T-cell (primary cell): Measurements from ENCODE around the gene CD58. TPM values are rescaled to one million over a fixed set of nuclear protein-coding genes. Genes with fewer than 3 reads are reported as not detected.
"Not testable (repeated sequence)": the region's sequence is repeated elsewhere in the genome, so short reads cannot be mapped to it uniquely, and the experiment has no call there.

ENCODE experiments used
- ATAC-seq, 4 experiments: fragments of 200-7000 bp in 3 of 4; fragments of 150-1000 bp in 1 of 4; cut with Tn5 transposase; replicated peaks in 1 of 4; 1 replicate in 3 of 4; 2 replicates in 1 of 4; pipeline ENCODE4 v1.10.0; 2021; ENCODE audit warnings: moderate library complexity in 3 of 4, mild to moderate bottlenecking in 2 of 4, moderate number of reproducible peaks in 1 of 4
- CTCF ChIA-PET, 2 donors: fragments of 300-600 bp; sonication (Branson Sonifier 250); formaldehyde crosslinking; loops; one replicate each; lab custom pipeline; 2022; ENCODE audit warnings: antibody characterized with exemption in 2 of 2; lab: Charles Lee
- POLR2A ChIA-PET, 2 donors: fragments of 300-600 bp; sonication (Branson Sonifier 250); formaldehyde crosslinking; loops; one replicate each; lab custom pipeline; 2022; ENCODE audit warnings: antibody characterized with exemption in 2 of 2; lab: Charles Lee
- DNase-seq, 35 experiments: peaks; one replicate each; pipeline versions ENCODE4 v3.0.0 to v3.0.0-alpha.2; 2013 to 2023
- H3K27ac ChIP-seq: one replicate; pipeline ENCODE4 v1.5.1; 2013; ENCODE audit warnings: low read length
- H3K27me3 ChIP-seq, 2 experiments: replicated peaks in 1 of 2; 1 replicate in 1 of 2; 2 replicates in 1 of 2; pipeline versions ENCODE4 v1.6.1 to v1.7.0; 2013; ENCODE audit warnings: low read length in 1 of 2, mixed read lengths in 1 of 2; ENCODE audit not compliant: control insufficient read depth in 2 of 2, insufficient read depth in 2 of 2; ENCODE audit errors: extremely low read depth in 1 of 2
- H3K36me3 ChIP-seq, 2 donors: 1 replicate in 1 of 2; 2 replicates in 1 of 2; pipeline versions ENCODE4 v1.6.1 to v1.7.0; 2013; ENCODE audit warnings: low read length in 1 of 2; ENCODE audit not compliant: control insufficient read depth in 2 of 2, insufficient read depth in 1 of 2; ENCODE audit errors: extremely low read depth in 1 of 2
- H3K4me1 ChIP-seq, 2 experiments: 1 replicate in 1 of 2; 2 replicates in 1 of 2; pipeline versions ENCODE4 v1.6.1 to v1.7.0; 2013; ENCODE audit warnings: low read length in 2 of 2, mixed read lengths in 1 of 2; ENCODE audit not compliant: insufficient read depth in 2 of 2, control insufficient read depth in 1 of 2; ENCODE audit errors: extremely low read depth in 1 of 2
- H3K4me3 ChIP-seq, 2 donors: 1 replicate in 1 of 2; 2 replicates in 1 of 2; pipeline versions ENCODE4 v1.5.1 to v1.7.0; 2013; ENCODE audit warnings: mild to moderate bottlenecking in 2 of 2, low read length in 1 of 2, moderate library complexity in 1 of 2; ENCODE audit not compliant: control insufficient read depth in 1 of 2; ENCODE audit errors: extremely low read depth in 1 of 2
- H3K9me3 ChIP-seq: 2 replicates; pipeline ENCODE4 v1.7.0; 2013
- H3K27ac Mint-ChIP-seq, 2 donors: one replicate each; pipeline ENCODE4 v1.8.0; 2020 to 2021; ENCODE audit warnings: mild to moderate bottlenecking in 2 of 2, mixed read lengths in 2 of 2
- H3K27me3 Mint-ChIP-seq, 2 donors: one replicate each; pipeline ENCODE4 v1.8.0; 2021 to 2022; ENCODE audit warnings: mixed read lengths in 2 of 2
- H3K36me3 Mint-ChIP-seq: one replicate; pipeline ENCODE4 v1.8.0; 2021; ENCODE audit warnings: mixed read lengths
- H3K4me1 Mint-ChIP-seq, 3 donors: one replicate each; pipeline ENCODE4 v1.8.0; 2020 to 2022; ENCODE audit warnings: mixed read lengths in 3 of 3, mild to moderate bottlenecking in 1 of 3
- H3K4me3 Mint-ChIP-seq, 3 donors: one replicate each; pipeline ENCODE4 v1.8.0; 2020 to 2022; ENCODE audit warnings: mild to moderate bottlenecking in 3 of 3, mixed read lengths in 3 of 3, moderate library complexity in 3 of 3
- H3K9me3 Mint-ChIP-seq, 3 donors: one replicate each; pipeline ENCODE4 v1.8.0; 2020 to 2022; ENCODE audit warnings: mixed read lengths in 3 of 3
- WGBS: methylation state at CpG from one replicate; pipeline ENCODE4 v1.1.5; 2013; ENCODE audit warnings: missing lambda C conversion rate; ENCODE audit not compliant: insufficient coverage; 5-methylcytosine and 5-hydroxymethylcytosine counted together
- total RNA-seq, 35 experiments: library from RNA in 6 of 35; stranded (reverse) in 6 of 35; fragments of 120-200 nt in 1 of 35; gene quantifications; one replicate each; pipeline versions ENCODE4 v1.2.1 to v1.2.4 and lab custom pipeline; 2013 to 2026

The CD58 gene
- total RNA-seq, 5 donors from 2014 or later (not counting 1 experiment from before 2014, with no cell fraction given): 8.9 to 20.5 (median 16.9) TPM

GRCh38 chr1:116599369-116599768, 28.5 kb upstream of the CD58 start:
- H3K27me3 ChIP-seq, H3K4me3 ChIP-seq, H3K27me3 Mint-ChIP-seq, ATAC-seq, H3K9me3 Mint-ChIP-seq, DNase-seq, H3K27ac ChIP-seq, H3K9me3 ChIP-seq, CTCF ChIA-PET, H3K27ac Mint-ChIP-seq, H3K36me3 ChIP-seq, H3K4me3 Mint-ChIP-seq, H3K4me1 ChIP-seq, H3K36me3 Mint-ChIP-seq: not testable (repeated sequence)
- WGBS: no CpG with 5 or more reads among the region's 2 CpGs
- peaks cover 8 to 12% (median 9%) of the 10 kb centered on the region in 3 donors for H3K4me1 Mint-ChIP-seq
- POLR2A ChIA-PET: interaction anchor here in 1 of 2 donors (0.5 kb wide), 1 partner anchor 30 kb away, joined by 3 read pairs; no protein-coding TSS in a partner anchor

- H3K27ac ChIP-seq, CTCF ChIA-PET, H3K36me3 ChIP-seq, DNase-seq, H3K9me3 Mint-ChIP-seq, POLR2A ChIA-PET, H3K9me3 ChIP-seq, H3K27ac Mint-ChIP-seq, H3K36me3 Mint-ChIP-seq, H3K27me3 Mint-ChIP-seq, ATAC-seq, H3K4me3 Mint-ChIP-seq, H3K27me3 ChIP-seq, H3K4me3 ChIP-seq, H3K4me1 ChIP-seq: not testable (repeated sequence)
- peaks cover 8 to 12% (median 9%) of the 10 kb centered on the region in 3 donors for H3K4me1 Mint-ChIP-seq
- 47% methylated on average over 5 of the region's 11 CpGs for WGBS
These were observed 27.7 kb upstream of the CD58 start for GRCh38 chr1:116598420-116599036.

- H3K27ac Mint-ChIP-seq, POLR2A ChIA-PET, H3K9me3 Mint-ChIP-seq, H3K36me3 Mint-ChIP-seq, H3K9me3 ChIP-seq, H3K4me3 ChIP-seq, H3K27me3 ChIP-seq, H3K27ac ChIP-seq, CTCF ChIA-PET, H3K36me3 ChIP-seq, H3K4me1 ChIP-seq, DNase-seq, ATAC-seq, H3K27me3 Mint-ChIP-seq, H3K4me3 Mint-ChIP-seq: not testable (repeated sequence)
- peaks cover 8 to 12% (median 9%) of the 10 kb centered on the region in 3 donors for H3K4me1 Mint-ChIP-seq
- no CpG with 5 or more reads among the region's 2 CpGs for WGBS
These were observed 26.6 kb upstream of the CD58 start for GRCh38 chr1:116597388-116597787.

GRCh38 chr1:116596742-116597307, 26.0 kb upstream of the CD58 start:
- ATAC-seq, H3K27ac Mint-ChIP-seq, H3K36me3 Mint-ChIP-seq, POLR2A ChIA-PET, H3K27me3 ChIP-seq, DNase-seq, H3K9me3 Mint-ChIP-seq, H3K4me1 ChIP-seq, H3K27ac ChIP-seq, H3K9me3 ChIP-seq, H3K36me3 ChIP-seq, H3K4me3 ChIP-seq, H3K4me3 Mint-ChIP-seq, H3K27me3 Mint-ChIP-seq: not testable (repeated sequence)
- WGBS: no CpG with 5 or more reads among the region's 5 CpGs
- peaks cover 8 to 12% (median 9%) of the 10 kb centered on the region in 3 donors for H3K4me1 Mint-ChIP-seq
- CTCF ChIA-PET: interaction anchor here in 1 of 2 donors (1.8 to 2.2 kb wide), 2 partner anchors 22 to 458 kb away, joined by 11 read pairs; no protein-coding TSS in a partner anchor

GRCh38 chr1:116595946-116596741, 25.3 kb upstream of the CD58 start:
- WGBS: 23% methylated on average over 3 of the region's 8 CpGs

GRCh38 chr1:116595065-116595840, 24.4 kb upstream of the CD58 start:
- DNase-seq, ATAC-seq, H3K27me3 ChIP-seq, H3K4me1 ChIP-seq, H3K36me3 ChIP-seq, H3K27ac Mint-ChIP-seq, H3K27me3 Mint-ChIP-seq, POLR2A ChIA-PET, H3K36me3 Mint-ChIP-seq, H3K4me3 ChIP-seq, H3K9me3 ChIP-seq, H3K27ac ChIP-seq, H3K9me3 Mint-ChIP-seq: not testable (repeated sequence)
- H3K4me1 Mint-ChIP-seq: peaks cover 8 to 12% (median 9%) of the 10 kb centered on the region in 3 donors
- CTCF ChIA-PET: interaction anchor here (0.6 to 2.2 kb wide), 6 partner anchors 21 to 940 kb away, joined by 3 to 11 read pairs (median 4); partner anchors contain the start of gene IGSF3 (in 1 of the 2)
- WGBS: no CpG with 5 or more reads among the region's 4 CpGs
- H3K4me3 Mint-ChIP-seq: peak overlapping the region in 1 of 3 donors; percentile 35

More at GRCh38 chr1:116595946-116596741, 25.3 kb upstream of the CD58 start:
- H3K9me3 Mint-ChIP-seq, H3K27ac ChIP-seq, H3K27me3 ChIP-seq, H3K27me3 Mint-ChIP-seq, H3K36me3 ChIP-seq, H3K36me3 Mint-ChIP-seq, POLR2A ChIA-PET, H3K27ac Mint-ChIP-seq, H3K4me1 ChIP-seq, H3K9me3 ChIP-seq: not testable (repeated sequence)
- CTCF ChIA-PET: interaction anchor here (0.6 to 2.2 kb wide), 4 partner anchors 22 to 939 kb away, joined by 3 to 11 read pairs (median 8); no protein-coding TSS in a partner anchor
- DNase-seq: peak in 24 of 35 experiments; percentile 6 to 57 (median 28)
- peak overlapping the region in 1 of 2 donors; percentile 25 for H3K4me3 ChIP-seq
- Mint-ChIP-seq H3K4me3 (peak overlapping the region; percentile 35 to 53 (median 35)), H3K4me1 (peaks cover 8 to 12% (median 9%) of the 10 kb centered on the region in 3 donors)
- peak; percentile 72 to 76 (median 76) for ATAC-seq
